GM04504 (cell line): ENCODE measurements around the gene ZFP2.
"Not testable (repeated sequence)": the region's sequence is repeated elsewhere in the genome, so short reads cannot be mapped to it uniquely, and the experiment has no call there.

Experiments
- DNase-seq: peaks from one replicate; pipeline ENCODE4 v3.0.0-alpha.2; 2012; ENCODE audit warnings: low read depth

The ZFP2 gene

GRCh38 chr5:178895615-178896571, at the start of gene ZFP2:
TSS of gene ZFP2 (plus strand) at chr5:178895913. CDS start at chr5:178931314, 35,401 bp downstream.
- no peak for DNase-seq

DNA sequence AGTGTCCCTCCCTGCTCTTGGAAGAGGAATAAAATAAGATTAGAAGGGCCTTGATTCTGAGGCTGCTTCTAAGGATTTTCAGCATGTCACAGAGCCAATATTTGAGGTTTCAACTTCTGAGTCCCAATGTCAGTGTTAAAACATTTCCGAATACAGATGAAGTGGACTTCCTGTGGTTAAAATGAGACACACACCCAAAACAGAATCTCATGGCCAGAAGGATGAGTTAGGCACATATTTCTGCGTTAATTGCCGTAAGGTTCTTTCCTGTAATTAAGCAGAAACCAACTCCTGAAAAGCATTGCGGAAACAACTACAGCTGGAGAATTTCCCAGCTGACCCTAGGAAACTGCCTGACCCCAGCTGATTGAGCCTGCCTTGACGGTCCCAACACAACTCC, 46.4 kb upstream of the ZFP2 start:
- no peak for DNase-seq

DNA sequence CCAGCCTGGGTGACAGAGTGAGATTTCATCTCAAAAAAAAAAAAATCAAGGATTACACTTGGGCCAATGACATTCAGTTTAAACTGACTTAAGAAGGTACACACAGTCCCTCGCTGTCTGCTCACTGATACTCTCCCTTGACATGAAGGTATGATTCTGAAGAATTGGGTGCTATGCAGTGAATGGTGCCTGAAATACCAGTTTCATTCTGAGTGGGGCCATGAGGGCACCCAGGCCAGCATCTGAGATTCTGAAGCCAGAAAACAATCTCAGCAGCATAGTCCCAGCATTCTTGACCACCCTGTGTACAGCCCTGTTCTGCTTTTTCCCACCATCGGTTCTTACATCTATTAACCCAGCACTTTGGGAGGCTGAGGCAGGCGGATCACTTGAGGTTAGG, 43.8 kb upstream of the ZFP2 start:
- no peak for DNase-seq

DNA sequence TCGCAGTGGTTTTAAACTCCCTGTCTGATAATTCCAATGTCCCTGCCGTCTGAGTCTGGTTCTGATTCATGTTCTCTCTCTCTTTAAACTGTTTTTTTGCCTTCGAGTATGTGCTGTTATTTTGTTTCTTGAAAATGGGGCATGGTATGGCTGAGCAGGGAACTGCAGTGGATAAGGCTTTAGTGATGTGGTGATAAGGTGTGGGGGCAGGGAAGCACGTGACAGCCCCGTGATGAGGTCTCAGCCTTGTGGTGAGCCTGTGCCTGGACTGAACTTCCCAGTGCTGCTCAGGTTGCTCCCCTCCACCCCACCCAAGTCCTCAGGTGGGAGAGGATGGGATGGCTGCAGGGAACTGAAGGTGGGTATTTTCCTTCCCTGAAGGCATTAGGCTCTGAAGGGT, 41.4 kb upstream of the ZFP2 start:
- DNase-seq, result no peak

- DNase-seq, result peak; percentile 83
Measured at GRCh38 chr5:178859625-178860521, 35.8 kb upstream of the ZFP2 start, which contains the start of gene ZNF354B. TSS of gene ZNF354B (plus strand) at chr5:178859953. CDS start at chr5:178861048, 1,095 bp downstream.

GRCh38 chr5:178860615-178861014, 35.1 kb upstream of the ZFP2 start:
- not testable (repeated sequence) for DNase-seq

DNA sequence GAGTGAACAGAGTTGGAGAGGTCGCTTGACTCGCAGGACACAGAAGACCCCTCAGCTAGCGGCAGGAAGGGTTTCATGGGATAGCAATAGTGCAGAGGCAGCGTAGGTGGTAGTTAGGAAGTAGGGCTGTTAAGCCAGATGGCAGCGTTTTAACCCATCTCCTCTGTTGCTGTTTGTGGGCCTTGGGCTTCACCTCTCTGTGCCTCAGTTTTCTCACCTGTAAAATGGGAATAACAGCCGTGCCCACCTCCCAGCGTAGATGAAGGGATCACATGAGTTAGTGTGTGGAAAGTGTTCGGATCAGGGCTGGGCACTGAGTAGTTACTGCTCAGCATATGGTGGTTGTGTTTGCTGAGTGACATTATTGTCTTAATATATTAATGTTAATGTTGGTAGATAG, 34.1 kb upstream of the ZFP2 start:
- DNase-seq, result no peak

DNA sequence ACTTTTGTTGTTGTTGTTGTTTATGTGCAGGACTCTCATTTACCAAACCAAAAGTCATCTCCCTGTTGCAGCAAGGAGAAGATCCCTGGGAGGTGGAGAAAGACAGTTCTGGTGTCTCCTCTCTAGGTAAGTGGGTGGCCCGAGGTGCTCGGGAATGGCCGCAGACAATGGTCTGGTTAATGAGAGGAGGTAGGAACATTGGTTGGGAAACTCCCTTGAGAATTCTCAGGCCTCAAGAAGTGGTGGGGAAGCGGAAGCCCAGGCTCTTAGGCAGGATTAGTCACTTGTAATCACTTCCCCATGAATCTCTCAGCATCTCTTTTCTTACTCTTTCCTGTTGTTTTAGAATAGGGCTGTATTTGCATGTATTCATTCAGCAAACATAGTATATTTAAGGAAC, 28.8 kb upstream of the ZFP2 start:
- DNase-seq, result no peak

GRCh38 chr5:178869577-178869976, 26.1 kb upstream of the ZFP2 start:
- DNase-seq, result no peak

GRCh38 chr5:178870411-178870810, 25.3 kb upstream of the ZFP2 start:
- no peak for DNase-seq

DNA sequence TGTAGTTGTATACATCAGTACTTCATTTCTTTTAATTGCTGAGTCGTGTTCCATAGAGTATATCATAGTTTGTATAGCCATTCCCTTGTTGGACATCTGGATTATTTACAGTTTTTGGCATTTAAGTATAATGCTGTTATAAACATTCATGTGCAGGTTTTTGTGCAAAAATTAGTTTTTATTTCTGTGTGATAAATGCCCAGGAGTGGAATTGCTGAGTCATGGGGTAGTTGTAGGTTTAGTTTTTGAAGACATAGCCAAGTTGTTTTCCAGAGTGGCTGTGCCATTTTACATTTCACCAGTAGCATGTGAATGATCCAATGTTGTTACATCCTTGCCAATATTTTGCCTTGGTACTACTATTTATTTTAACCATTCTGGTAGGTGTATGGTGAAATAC, 23.4 kb upstream of the ZFP2 start:
- DNase-seq, result no peak

DNA sequence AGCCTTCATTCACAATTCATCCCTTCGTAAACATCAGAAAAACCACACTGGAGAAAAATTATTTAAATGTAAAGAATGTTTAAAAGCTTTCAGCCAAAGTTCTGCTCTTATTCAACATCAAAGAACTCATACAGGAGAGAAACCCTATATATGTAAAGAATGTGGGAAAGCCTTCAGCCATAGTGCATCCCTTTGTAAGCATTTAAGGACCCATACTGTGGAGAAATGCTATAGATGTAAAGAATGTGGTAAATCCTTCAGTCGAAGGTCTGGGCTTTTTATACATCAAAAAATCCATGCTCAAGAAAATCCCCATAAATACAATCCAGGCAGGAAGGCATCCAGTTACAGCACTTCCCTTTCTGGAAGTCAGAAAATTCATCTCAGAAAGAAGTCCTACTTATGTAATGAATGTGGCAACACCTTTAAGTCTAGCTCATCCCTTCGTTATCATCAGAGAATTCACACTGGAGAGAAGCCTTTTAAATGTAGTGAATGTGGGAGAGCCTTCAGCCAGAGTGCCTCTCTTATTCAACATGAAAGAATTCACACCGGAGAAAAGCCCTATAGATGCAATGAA, 12.5 kb upstream of the ZFP2 start:
- DNase-seq, result not testable (repeated sequence)

- DNase-seq, result no peak
Measured at GRCh38 chr5:178883815-178884430, 11.8 kb upstream of the ZFP2 start.

DNA sequence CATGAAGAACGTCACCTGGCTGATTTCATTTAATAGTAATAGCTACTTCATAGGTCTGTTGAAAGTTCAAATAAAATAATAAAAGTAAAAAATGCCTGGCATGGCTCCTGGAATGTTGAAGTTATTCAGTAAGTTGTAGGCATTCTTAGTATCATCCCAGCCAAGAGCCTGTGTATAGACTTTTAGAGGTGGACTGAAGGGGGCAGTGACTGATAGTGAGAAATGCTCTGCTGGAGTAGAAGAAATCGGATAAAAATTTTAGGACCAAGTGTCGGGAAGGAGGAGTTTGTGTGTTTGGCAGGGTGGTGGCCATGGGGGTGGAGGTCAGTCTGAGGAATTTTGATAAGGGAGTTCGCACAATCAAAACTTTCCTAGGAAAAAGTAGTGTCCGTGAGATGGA, 3.6 kb downstream of the ZFP2 start:
- no peak for DNase-seq

- DNase-seq, result no peak
Measured at GRCh38 chr5:178902849-178903248, 7.1 kb downstream of the ZFP2 start.

DNA sequence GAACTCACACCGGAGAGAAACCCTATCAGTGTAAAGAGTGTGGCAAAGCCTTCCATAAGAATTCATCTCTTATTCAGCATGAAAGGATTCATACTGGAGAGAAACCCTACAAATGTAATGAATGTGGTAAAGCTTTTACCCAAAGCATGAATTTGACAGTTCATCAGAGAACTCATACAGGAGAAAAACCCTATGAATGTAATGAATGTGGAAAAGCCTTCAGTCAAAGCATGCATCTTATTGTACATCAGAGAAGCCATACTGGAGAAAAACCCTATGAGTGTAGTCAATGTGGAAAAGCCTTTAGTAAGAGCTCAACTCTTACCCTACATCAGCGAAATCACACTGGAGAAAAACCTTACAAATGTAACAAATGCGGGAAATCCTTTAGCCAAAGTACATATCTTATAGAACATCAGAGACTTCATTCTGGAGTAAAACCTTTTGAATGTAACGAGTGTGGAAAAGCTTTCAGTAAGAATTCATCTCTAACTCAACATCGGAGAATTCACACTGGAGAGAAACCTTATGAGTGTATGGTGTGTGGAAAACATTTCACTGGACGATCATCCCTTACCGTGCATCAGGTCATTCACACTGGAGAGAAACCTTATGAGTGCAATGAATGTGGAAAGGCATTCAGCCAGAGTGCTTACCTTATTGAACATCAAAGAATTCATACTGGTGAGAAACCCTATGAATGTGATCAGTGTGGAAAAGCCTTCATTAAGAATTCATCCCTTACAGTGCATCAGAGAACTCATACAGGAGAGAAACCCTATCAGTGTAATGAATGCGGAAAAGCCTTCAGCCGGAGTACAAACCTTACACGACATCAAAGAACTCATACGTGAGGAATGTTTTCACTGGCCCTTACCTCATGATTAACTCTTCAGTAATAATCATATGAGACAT, 36.4 kb downstream of the ZFP2 start:
- DNase-seq, result no peak

- DNase-seq, result peak; percentile 36
Measured at GRCh38 chr5:178940569-178941360, 45.1 kb downstream of the ZFP2 start, which contains the start of gene ZNF454. TSS of gene ZNF454 (plus strand) at chr5:178941198. CDS start at chr5:178942792, 1,594 bp downstream.

DNA sequence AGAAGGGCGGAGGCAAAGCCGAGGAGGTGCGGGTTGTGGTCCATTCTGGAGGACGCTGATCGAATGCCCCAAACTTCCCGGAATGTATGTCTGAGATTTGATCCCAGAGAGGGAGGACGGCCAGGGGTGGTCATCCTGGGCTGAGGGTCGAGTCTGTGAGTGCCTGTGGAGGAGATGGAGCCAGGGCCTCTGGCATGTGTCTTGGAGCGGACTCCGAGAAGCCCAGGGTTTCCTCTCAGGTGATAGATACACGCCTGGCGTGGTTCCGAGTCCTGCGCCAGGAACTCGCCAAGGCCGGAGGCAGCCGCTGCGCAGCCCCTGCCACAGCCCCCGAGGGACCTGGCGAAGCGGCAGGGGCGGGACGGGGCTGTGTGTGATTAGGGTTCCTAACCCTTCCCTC, 45.6 kb downstream of the ZFP2 start:
- no peak for DNase-seq

GRCh38 chr5:178965465-178966055, 69.8 kb downstream of the ZFP2 start:
- DNase-seq, result no peak
